ENCODE results near the gene KDM5A. TPM values are rescaled to one million over a fixed set of nuclear protein-coding genes. Genes with fewer than 3 reads are reported as not detected.

The KDM5A gene
- polyA plus RNA-seq, 1 of the 3 experiments (the other 2 are of a cell fraction) = 6.2 TPM

- CTCF ChIA-PET = interaction anchor here (1.6 to 2.4 kb wide), 2 partner anchors 10 to 16 kb away, joined by 5 to 13 read pairs; no protein-coding TSS in a partner anchor
- WGBS (ENCODE audit: low lambda C conversion rate) = 55% methylated on average over 7 of the region's 10 CpGs
Measured at GRCh38 chr12:234891-235415, 154.2 kb downstream of the KDM5A start.

DNA sequence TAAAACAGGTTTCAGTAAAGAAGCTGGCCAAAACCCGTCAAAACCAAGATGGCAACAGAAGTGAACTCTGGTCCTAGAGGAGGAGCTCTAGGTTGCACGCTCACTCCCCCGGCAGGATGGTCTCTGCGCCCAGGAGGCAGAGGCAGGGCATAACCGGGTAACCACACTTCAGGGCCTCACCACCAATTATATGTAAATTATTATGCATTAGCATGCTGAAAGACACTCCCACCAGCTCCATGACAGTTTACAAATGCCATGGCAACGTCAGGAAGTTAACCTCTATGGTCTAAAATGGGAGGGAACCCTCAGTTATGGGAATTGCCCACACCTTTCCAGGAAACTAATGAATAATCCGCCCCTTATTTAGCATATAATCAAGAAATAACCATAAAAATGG, 155.1 kb downstream of the KDM5A start:
- 41% methylated on average over 5 of the region's 7 CpGs for whole genome bisulfite sequencing (ENCODE audit: low lambda C conversion rate)

More at GRCh38 chr12:234891-235415, 154.2 kb downstream of the KDM5A start:
- no peaks in the 10 kb centered on the region for H3K79me2 ChIP-seq (ENCODE audit: insufficient read depth)
- no peak overlapping the region for H3K4me2 ChIP-seq
- H3K27me3 ChIP-seq (ENCODE audit: insufficient read depth) = no peaks in the 10 kb centered on the region; the same call in 1 of the 2 replicates
- no peak overlapping the region for H3K9ac ChIP-seq
- no peaks in the 10 kb centered on the region for H3K36me3 ChIP-seq (replicated peaks in 1 of 2; ENCODE audit: control insufficient read depth in 1 of 2, insufficient read depth in 2 of 2, low read length in 1 of 2)
- H3F3A ChIP-seq (replicated peaks; ENCODE audit: insufficient read depth) = no peaks in the 10 kb centered on the region
- no peak overlapping the region for H3K27ac ChIP-seq (ENCODE audit: low read depth in 2 of 2, low read length in 1 of 2)
- no peaks in the 10 kb centered on the region for H3K9me3 ChIP-seq
- H3K9me2 ChIP-seq = no peaks in the 10 kb centered on the region
- no peak overlapping the region for H3K4me3 ChIP-seq (ENCODE audit: low read depth in 2 of 2, low read length in 1 of 2)
- H2AFZ ChIP-seq (ENCODE audit: low read depth) = no peak overlapping the region
- DNase-seq = no peak
- no peaks in the 10 kb centered on the region for H4K20me1 ChIP-seq (ENCODE audit: insufficient read depth)
- no peak for TF ChIP-seq MEF2A (IDR thresholded peaks at IDR 0.05; ENCODE audit: borderline replicate concordance, low read depth)
- no peak for TF ChIP-seq GATA2 (CRISPR knock-in tag; IDR thresholded peaks at IDR 0.05)
- no peak for TF ChIP-seq ZBTB33 (IDR thresholded peaks at IDR 0.05; ENCODE audit: borderline replicate concordance, low read depth)
- no peak for TF ChIP-seq NFIC (IDR thresholded peaks at IDR 0.05; ENCODE audit: borderline replicate concordance)
- TF ChIP-seq, protein P1, sequence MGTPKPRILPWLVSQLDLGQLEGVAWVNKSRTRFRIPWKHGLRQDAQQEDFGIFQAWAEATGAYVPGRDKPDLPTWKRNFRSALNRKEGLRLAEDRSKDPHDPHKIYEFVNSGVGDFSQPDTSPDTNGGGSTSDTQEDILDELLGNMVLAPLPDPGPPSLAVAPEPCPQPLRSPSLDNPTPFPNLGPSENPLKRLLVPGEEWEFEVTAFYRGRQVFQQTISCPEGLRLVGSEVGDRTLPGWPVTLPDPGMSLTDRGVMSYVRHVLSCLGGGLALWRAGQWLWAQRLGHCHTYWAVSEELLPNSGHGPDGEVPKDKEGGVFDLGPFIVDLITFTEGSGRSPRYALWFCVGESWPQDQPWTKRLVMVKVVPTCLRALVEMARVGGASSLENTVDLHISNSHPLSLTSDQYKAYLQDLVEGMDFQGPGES (IDR thresholded peaks at IDR 0.05; ENCODE audit: low read depth, low read length) = no peak
- TF ChIP-seq USF1 (IDR thresholded peaks at IDR 0.05; ENCODE audit: borderline replicate concordance, low read depth) = no peak
- TF ChIP-seq SMC3 (IDR thresholded peaks at IDR 0.05; ENCODE audit: low read depth, low read length) = no peak
- no peak for TF ChIP-seq NRF1 (IDR thresholded peaks at IDR 0.05; ENCODE audit: low read depth, low read length)
- no peaks in the 10 kb centered on the region; a peak in 1 of 4 replicates for H3K4me1 ChIP-seq (ENCODE audit: control insufficient read depth in 1 of 2, insufficient read depth in 2 of 2, low read depth in 1 of 2, low read length in 1 of 2)
- POLR2A ChIA-PET = no interaction called here

More for the DNA sequence above, 155.1 kb downstream of the KDM5A start:
- Histone ChIP-seq H3K27ac (ENCODE audit: low read depth in 2 of 2, low read length in 1 of 2) (no peak overlapping the region), H3K9me2 (no peaks in the 10 kb centered on the region), H3K9ac (no peak overlapping the region), H3K36me3 (replicated peaks in 1 of 2; ENCODE audit: control insufficient read depth in 1 of 2, insufficient read depth in 2 of 2, low read length in 1 of 2) (no peaks in the 10 kb centered on the region), H3K4me2 (no peak overlapping the region), H3K9me3 (no peaks in the 10 kb centered on the region), H3K4me1 (ENCODE audit: control insufficient read depth in 1 of 2, insufficient read depth in 2 of 2, low read depth in 1 of 2, low read length in 1 of 2) (no peaks in the 10 kb centered on the region; a peak in 1 of 4 replicates), H3F3A (replicated peaks; ENCODE audit: insufficient read depth) (no peaks in the 10 kb centered on the region), H4K20me1 (ENCODE audit: insufficient read depth) (no peaks in the 10 kb centered on the region), H2AFZ (ENCODE audit: low read depth) (no peak overlapping the region), H3K4me3 (ENCODE audit: low read depth in 2 of 2, low read length in 1 of 2) (no peak overlapping the region), H3K79me2 (ENCODE audit: insufficient read depth) (no peaks in the 10 kb centered on the region), H3K27me3 (ENCODE audit: insufficient read depth) (no peaks in the 10 kb centered on the region; the same call in 1 of the 2 replicates)
- ChIA-PET CTCF (interaction anchor here (1.6 to 2.4 kb wide), 2 partner anchors 9 to 15 kb away, joined by 5 to 13 read pairs; no protein-coding TSS in a partner anchor), POLR2A (no interaction called here)
- TF ChIP-seq FOSL2 (IDR thresholded peaks at IDR 0.05; ENCODE audit: borderline replicate concordance, low read depth) (no peak), SIN3A (IDR thresholded peaks at IDR 0.05; ENCODE audit: borderline replicate concordance, low read depth, low read length) (no peak), GATA2 (CRISPR knock-in tag; IDR thresholded peaks at IDR 0.05) (no peak), POLR2AphosphoS5 (IDR thresholded peaks at IDR 0.05; ENCODE audit: low read depth, low read length) (no peak)
- DNase-seq = no peak
